Endothelial cell of umbilical vein (primary cell): ENCODE data around the gene STRN3. TPM values are rescaled to one million over a fixed set of nuclear protein-coding genes. Genes with fewer than 3 reads are reported as not detected.

Experiments used
- BruUV-seq: library from RNA; stranded (reverse); fragments of 400-500 nt; replicated peaks from 2 replicates; lab custom pipeline; 2021; lab: Mats Ljungman, UMichigan
- CTCF ChIA-PET: fragments of 300-600, 350-600 bp; sonication (Branson Sonifier 250); formaldehyde crosslinking; loops from one replicate; lab custom pipeline; 2021; ENCODE audit warnings: antibody characterized with exemption, inconsistent platforms; lab: Charles Lee
- POLR2A ChIA-PET: fragments of 300-600, 350-600 bp; sonication (Branson Sonifier 250); formaldehyde crosslinking; loops from one replicate; lab custom pipeline; 2021; ENCODE audit warnings: antibody characterized with exemption, inconsistent platforms; lab: Charles Lee
- DNase-seq: peaks from one replicate; pipeline ENCODE4 v3.0.0-alpha.2; 2011; ENCODE audit warnings: low read depth, low spot score
- FAIRE-seq: peaks from 2 replicates; lab custom pipeline; 2011; peaks lifted over from hg19 to GRCh38; lab: Jason Lieb, UNC
- H2AFZ ChIP-seq: 2 replicates; pipeline ENCODE4 v1.6.0; 2012; ENCODE audit warnings: low read depth, low read length, control low read depth, inconsistent platforms
- H3K27ac ChIP-seq: 2 replicates; pipeline ENCODE4 v1.5.1; 2011; ENCODE audit warnings: low read depth, mild to moderate bottlenecking, control low read depth, low read length, moderate library complexity; ENCODE audit not compliant: insufficient read depth
- H3K27me3 ChIP-seq, 2 experiments: 2 replicates each; pipeline versions ENCODE4 v1.6.0 to v1.6.1; 2011; ENCODE audit warnings: low read length in 2 of 2, mixed read lengths in 1 of 2; ENCODE audit not compliant: control insufficient read depth in 2 of 2, insufficient read depth in 2 of 2
- H3K36me3 ChIP-seq, 2 experiments: 2 replicates in 1 of 2; 3 replicates in 1 of 2; pipeline ENCODE4 v1.5.1; 2011; ENCODE audit warnings: low read length in 2 of 2, mild to moderate bottlenecking in 1 of 2, moderate library complexity in 1 of 2; ENCODE audit not compliant: control insufficient read depth in 2 of 2, insufficient read depth in 2 of 2; ENCODE audit errors: extremely low read depth in 1 of 2
- H3K4me1 ChIP-seq: 3 replicates; pipeline ENCODE4 v1.5.1; 2011; ENCODE audit warnings: mild to moderate bottlenecking, low read length; ENCODE audit not compliant: control insufficient read depth, insufficient read depth; ENCODE audit errors: extremely low read depth
- H3K4me2 ChIP-seq: 2 replicates; pipeline ENCODE4 v1.6.1; 2011; ENCODE audit warnings: low read length, control low read depth, mixed read lengths; ENCODE audit not compliant: insufficient read depth
- H3K4me3 ChIP-seq, 3 experiments: fragments of 200-600 bp in 1 of 3; sonication (generic), shearing (Covaris generic) in 1 of 3; replicated peaks in 1 of 3; 2 replicates each; pipeline ENCODE4 v1.5.1; 2011 to 2016; ENCODE audit warnings: control low read depth in 3 of 3, low read length in 3 of 3, mild to moderate bottlenecking in 2 of 3, inconsistent platforms in 1 of 3, low read depth in 1 of 3, moderate library complexity in 1 of 3; ENCODE audit not compliant: insufficient read depth in 1 of 3
- H3K79me2 ChIP-seq: 2 replicates; pipeline ENCODE4 v1.6.0; 2012; ENCODE audit warnings: low read length, inconsistent platforms; ENCODE audit not compliant: control insufficient read depth, insufficient read depth
- H3K9ac ChIP-seq: replicated peaks from 2 replicates; pipeline ENCODE3; 2011; ENCODE audit warnings: low read length, control low read depth; ENCODE audit not compliant: insufficient read depth; ENCODE audit errors: extremely low read depth
- H3K9me1 ChIP-seq: replicated peaks from 3 replicates; pipeline ENCODE4 v1.6.0; 2011; ENCODE audit warnings: mild to moderate bottlenecking, low read length; ENCODE audit not compliant: control insufficient read depth, insufficient read depth; ENCODE audit errors: extremely low read depth
- H3K9me3 ChIP-seq: replicated peaks from 2 replicates; pipeline ENCODE4 v1.5.1; 2012; ENCODE audit warnings: low read length, inconsistent platforms; ENCODE audit not compliant: control insufficient read depth, insufficient read depth
- H4K20me1 ChIP-seq: replicated peaks from 2 replicates; pipeline ENCODE3; 2011; ENCODE audit warnings: mild to moderate bottlenecking, low read length; ENCODE audit not compliant: control insufficient read depth, insufficient read depth; ENCODE audit errors: extremely low read depth
- CTCF ChIP-seq, 2 donors: IDR thresholded peaks; 1 replicate in 1 of 2; 2 replicates in 1 of 2; pipeline ENCODE4 v1.5.1; 2011; ENCODE audit warnings: low read length in 2 of 2, mild to moderate bottlenecking in 2 of 2, moderate library complexity in 2 of 2, control low read depth in 1 of 2, inconsistent platforms in 1 of 2, low read depth in 1 of 2; ENCODE audit not compliant: insufficient read depth in 1 of 2; ENCODE audit errors: extremely low read depth in 1 of 2
- EZH2 ChIP-seq: IDR thresholded peaks from 2 replicates; pipeline ENCODE4 v1.6.1; 2012; ENCODE audit warnings: borderline replicate concordance, low read depth, mild to moderate bottlenecking, moderate library complexity, low read length, inconsistent platforms; ENCODE audit not compliant: severe bottlenecking
- FOS ChIP-seq: IDR thresholded peaks from 2 replicates; pipeline ENCODE4 v1.6.1; 2011; ENCODE audit warnings: mild to moderate bottlenecking, low read length, moderate library complexity, borderline replicate concordance; ENCODE audit not compliant: insufficient read depth
- GATA2 ChIP-seq: IDR thresholded peaks from 2 replicates; pipeline ENCODE4 v1.7.0; 2011; ENCODE audit warnings: low read depth, mild to moderate bottlenecking, moderate library complexity, mixed read lengths, low read length; ENCODE audit not compliant: insufficient read length, insufficient read depth
- JUN ChIP-seq: IDR thresholded peaks from 2 replicates; pipeline ENCODE4 v1.6.1; 2011; ENCODE audit warnings: borderline replicate concordance, low read depth; ENCODE audit not compliant: insufficient read length, insufficient read depth
- MAX ChIP-seq: IDR thresholded peaks from 2 replicates; pipeline ENCODE4 v1.6.1; 2011; ENCODE audit not compliant: insufficient read depth, insufficient read length
- MYC ChIP-seq: IDR thresholded peaks from one replicate; pipeline ENCODE4 v1.6.1; 2011; ENCODE audit warnings: mild to moderate bottlenecking, low read depth, low read length
- POLR2A ChIP-seq: IDR thresholded peaks from 2 replicates; pipeline ENCODE4 v1.6.1; 2012; ENCODE audit warnings: low read depth, mild to moderate bottlenecking, control low read depth, low read length
- POLR2AphosphoS5 ChIP-seq: IDR thresholded peaks from 2 replicates; pipeline ENCODE4 v1.6.1; 2012; ENCODE audit warnings: low read depth, mild to moderate bottlenecking, control low read depth, low read length, moderate library complexity; ENCODE audit not compliant: insufficient read depth
- dilution Hi-C: fragments of 300-500 bp; cut with MboI; formaldehyde crosslinking; loops from one replicate; pipeline ENCODE4 v1.15.0; 2019; ENCODE audit warnings: low sequenced_read_pairs; ENCODE audit not compliant: extremely low pct_ligation_motif_present
- intact Hi-C: fragments of 100-400 bp; cut with micrococcal nuclease; formaldehyde crosslinking; loops from one replicate; pipeline ENCODE4 v1.10.0; 2022
- polyA plus RNA-seq, 4 experiments: library from polyadenylated mRNA; depleted of rRNA in 3 of 4; stranded (reverse) in 3 of 4; unstranded in 1 of 4; fragments of >200 nt; gene quantifications; 2 replicates each; pipeline versions ENCODE4 v1.2.1 to v1.2.3, GENCODE V29; 2011 to 2012; ENCODE audit warnings: missing spikeins in 1 of 4
- total RNA-seq: library from RNA; stranded (reverse); gene quantifications from 2 replicates; pipeline ENCODE4 v1.2.3, GENCODE V29; 2021

STRN3 gene
- total and polyA plus RNA-seq, 2 donors (not counting 3 experiments of a cell fraction or from before 2014, with no cell fraction given), result 8.4 to 35.1 TPM

- FAIRE-seq (no peak), DNase-seq (no peak)
- Histone ChIP-seq H3K79me2 (no peaks in the 10 kb centered on the region), H2AFZ (no peak overlapping the region), H3K36me3 (no peaks in the 10 kb centered on the region), H3K27ac (no peak overlapping the region), H3K4me3 (no peak overlapping the region), H3K4me1 (no peaks in the 10 kb centered on the region), H3K27me3 (peaks cover 22 to 31% of the 10 kb centered on the region in 2 experiments), H3K9me1 (no peaks in the 10 kb centered on the region), H3K9me3 (no peaks in the 10 kb centered on the region), H4K20me1 (no peaks in the 10 kb centered on the region), H3K9ac (no peak overlapping the region), H3K4me2 (no peak overlapping the region)
- TF ChIP-seq EZH2, result no peak
- TF ChIP-seq POLR2A, result no peak
- ChIA-PET CTCF (no interaction called here), POLR2A (no interaction called here)
- dilution Hi-C loops, result no loop called here
- intact Hi-C loops, result no loop called here
- no TSS peak for BruUV-seq
These were observed 157.4 kb downstream of the STRN3 start for GRCh38 chr14:30868736-30869135.

GRCh38 chr14:30864934-30865333 lies 161.2 kb downstream of the STRN3 start:
- Histone ChIP-seq H3K27ac (no peak overlapping the region), H3K79me2 (no peaks in the 10 kb centered on the region), H3K36me3 (no peaks in the 10 kb centered on the region), H3K4me2 (no peak overlapping the region), H3K4me3 (no peak overlapping the region), H3K27me3 (peaks cover 17% of the 10 kb centered on the region in 2 experiments), H3K9ac (no peak overlapping the region), H4K20me1 (no peaks in the 10 kb centered on the region), H2AFZ (no peak overlapping the region), H3K4me1 (no peaks in the 10 kb centered on the region), H3K9me1 (no peaks in the 10 kb centered on the region), H3K9me3 (no peaks in the 10 kb centered on the region)
- DNase-seq (no peak), FAIRE-seq (no peak)
- POLR2A ChIA-PET, result no interaction called here
- dilution Hi-C loops, result no loop called here
- TF ChIP-seq GATA2 (no peak), EZH2 (no peak), POLR2A (no peak), MYC (no peak), POLR2AphosphoS5 (no peak), CTCF (IDR thresholded peaks at IDR 0.05; ENCODE audit: extremely low read depth in 1 of 2, insufficient read depth in 1 of 2, low read depth in 1 of 2, low read length in 2 of 2) (no peak), FOS (no peak), JUN (no peak), MAX (no peak)
- intact Hi-C loops, result no loop called here
- BruUV-seq, result no TSS peak
- CTCF ChIA-PET, result no interaction called here
